ENCODE data around the gene PRKCE. TPM values are rescaled to one million over a fixed set of nuclear protein-coding genes. Genes with fewer than 3 reads are reported as not detected.

Gene PRKCE
- total RNA-seq, 1 donor from 2014 or later = 21.0 TPM

GRCh38 chr2:46171996-46172546 lies 520.6 kb downstream of the PRKCE start:
- H3K4me3 ChIP-seq (ENCODE audit: low read depth, low read length) = no peak overlapping the region
- no peak for TF ChIP-seq CTCF (IDR thresholded peaks at IDR 0.05; ENCODE audit: insufficient read depth, low read length, poor library complexity, severe bottlenecking)
- H3K27me3 ChIP-seq (ENCODE audit: control insufficient read depth, insufficient read depth, low read length) = no peaks in the 10 kb centered on the region
- H3K36me3 ChIP-seq (ENCODE audit: control insufficient read depth, insufficient read depth, low read length) = no peaks in the 10 kb centered on the region
- no peak for DNase-seq (ENCODE audit: low read depth)

GRCh38 chr2:46173030-46173429 lies 521.6 kb downstream of the PRKCE start:
- no peak overlapping the region for H3K4me3 ChIP-seq (ENCODE audit: low read depth, low read length)
- no peaks in the 10 kb centered on the region for H3K36me3 ChIP-seq (ENCODE audit: control insufficient read depth, insufficient read depth, low read length)
- TF ChIP-seq CTCF (IDR thresholded peaks at IDR 0.05; ENCODE audit: insufficient read depth, low read length, poor library complexity, severe bottlenecking) = no peak
- H3K27me3 ChIP-seq (ENCODE audit: control insufficient read depth, insufficient read depth, low read length) = no peaks in the 10 kb centered on the region
- DNase-seq (ENCODE audit: low read depth) = no peak

- DNase-seq (ENCODE audit: low read depth) = no peak
- no peak for TF ChIP-seq CTCF (IDR thresholded peaks at IDR 0.05; ENCODE audit: insufficient read depth, low read length, poor library complexity, severe bottlenecking)
- H3K36me3 ChIP-seq (ENCODE audit: control insufficient read depth, insufficient read depth, low read length) = no peaks in the 10 kb centered on the region
- H3K4me3 ChIP-seq (ENCODE audit: low read depth, low read length) = no peak overlapping the region
- no peaks in the 10 kb centered on the region for H3K27me3 ChIP-seq (ENCODE audit: control insufficient read depth, insufficient read depth, low read length)
Observed at GRCh38 chr2:46173636-46174250, 522.3 kb downstream of the PRKCE start.

GRCh38 chr2:46174345-46175170 lies 523.1 kb downstream of the PRKCE start:
- no peak overlapping the region for H3K4me3 ChIP-seq (ENCODE audit: low read depth, low read length)
- TF ChIP-seq CTCF (IDR thresholded peaks at IDR 0.05; ENCODE audit: insufficient read depth, low read length, poor library complexity, severe bottlenecking) = no peak
- H3K27me3 ChIP-seq (ENCODE audit: control insufficient read depth, insufficient read depth, low read length) = no peaks in the 10 kb centered on the region
- no peaks in the 10 kb centered on the region for H3K36me3 ChIP-seq (ENCODE audit: control insufficient read depth, insufficient read depth, low read length)
- DNase-seq (ENCODE audit: low read depth) = no peak

GRCh38 chr2:46175419-46175818 lies 523.9 kb downstream of the PRKCE start:
- H3K4me3 ChIP-seq (ENCODE audit: low read depth, low read length) = no peak overlapping the region
- no peak for DNase-seq (ENCODE audit: low read depth)
- no peak for TF ChIP-seq CTCF (IDR thresholded peaks at IDR 0.05; ENCODE audit: insufficient read depth, low read length, poor library complexity, severe bottlenecking)
- no peaks in the 10 kb centered on the region for H3K27me3 ChIP-seq (ENCODE audit: control insufficient read depth, insufficient read depth, low read length)
- H3K36me3 ChIP-seq (ENCODE audit: control insufficient read depth, insufficient read depth, low read length) = no peaks in the 10 kb centered on the region
